IMR-90 (cell line): ENCODE results near the gene ZMYM2. TPM values are rescaled to one million over a fixed set of nuclear protein-coding genes. Genes with fewer than 3 reads are reported as not detected.

Experiments
- ATAC-seq: fragments of 200-7000 bp; cut with Tn5 transposase; 2 replicates; pipeline ENCODE4 v1.9.1; 2020; ENCODE audit warnings: low read depth, mild to moderate bottlenecking, moderate library complexity
- BruUV-seq: library from RNA; stranded (reverse); fragments of 400-500 nt; replicated peaks from 2 replicates; lab custom pipeline; 2021; lab: Mats Ljungman, UMichigan
- CTCF ChIA-PET: fragments of 300-600 bp; formaldehyde crosslinking; extraction: SDS; loops from one replicate; lab custom pipeline; 2021; ENCODE audit warnings: antibody characterized with exemption; lab: Yijun Ruan, JAX
- POLR2A ChIA-PET: fragments of 300-600 bp; sonication (Branson Sonifier 250); formaldehyde crosslinking; loops from one replicate; lab custom pipeline; 2022; ENCODE audit warnings: antibody characterized with exemption; ENCODE audit not compliant: unreplicated experiment; lab: Charles Lee
- DNase-seq: peaks from one replicate; pipeline ENCODE4 v3.0.0; 2013
- H2AFZ ChIP-seq: replicated peaks from 2 replicates; pipeline ENCODE3; 2013; ENCODE audit warnings: low read length, mild to moderate bottlenecking; ENCODE audit not compliant: poor library complexity
- H2AK5ac ChIP-seq: 2 replicates; pipeline ENCODE4 v1.6.1; 2013; ENCODE audit warnings: low read depth, low read length, inconsistent platforms
- H2AK9ac ChIP-seq: replicated peaks from 2 replicates; pipeline ENCODE3; 2013; ENCODE audit warnings: mild to moderate bottlenecking, low read depth, low read length, moderate library complexity; ENCODE audit not compliant: poor library complexity
- H2BK120ac ChIP-seq: 2 replicates; pipeline ENCODE4 v1.6.1; 2013; ENCODE audit warnings: low read depth, low read length, inconsistent platforms
- H2BK15ac ChIP-seq: 3 replicates; pipeline ENCODE4 v1.6.1; 2013; ENCODE audit warnings: low read depth, low read length, inconsistent platforms
- H2BK20ac ChIP-seq: 2 replicates; pipeline ENCODE4 v1.6.1; 2013; ENCODE audit warnings: low read depth, mild to moderate bottlenecking, inconsistent platforms, low read length, moderate library complexity
- H2BK5ac ChIP-seq: 2 replicates; pipeline ENCODE4 v1.6.1; 2013; ENCODE audit warnings: mild to moderate bottlenecking, low read depth, low read length, inconsistent platforms; ENCODE audit not compliant: poor library complexity, severe bottlenecking
- H3K14ac ChIP-seq: replicated peaks from 2 replicates; pipeline ENCODE4 v1.6.1; 2013; ENCODE audit warnings: low read depth, low read length, inconsistent platforms
- H3K18ac ChIP-seq: 2 replicates; pipeline ENCODE4 v1.6.1; 2013; ENCODE audit warnings: low read depth, low read length, control low read depth
- H3K23ac ChIP-seq: 2 replicates; pipeline ENCODE4 v1.6.1; 2013; ENCODE audit warnings: low read depth, low read length, inconsistent platforms
- H3K27ac ChIP-seq: 2 replicates; pipeline ENCODE4 v1.5.1; 2013; ENCODE audit warnings: mild to moderate bottlenecking, control low read depth, low read length; ENCODE audit not compliant: insufficient read depth
- H3K27me3 ChIP-seq: 2 replicates; pipeline ENCODE4 v1.6.1; 2013; ENCODE audit warnings: low read length; ENCODE audit not compliant: control insufficient read depth, insufficient read depth
- H3K36me3 ChIP-seq: 2 replicates; pipeline ENCODE4 v1.6.1; 2013; ENCODE audit warnings: low read length, mixed read lengths; ENCODE audit not compliant: control insufficient read depth, insufficient read depth
- H3K4ac ChIP-seq: 2 replicates; pipeline ENCODE4 v1.6.1; 2013; ENCODE audit warnings: low read depth, low read length, inconsistent platforms
- H3K4me1 ChIP-seq: 2 replicates; pipeline ENCODE4 v1.6.1; 2013; ENCODE audit warnings: low read length, mixed read lengths; ENCODE audit not compliant: control insufficient read depth, insufficient read depth
- H3K4me2 ChIP-seq: 2 replicates; pipeline ENCODE4 v1.6.1; 2013; ENCODE audit warnings: low read depth, mild to moderate bottlenecking, control low read depth, low read length, moderate library complexity
- H3K4me3 ChIP-seq: 2 replicates; pipeline ENCODE4 v1.5.1; 2013; ENCODE audit warnings: low read depth, mild to moderate bottlenecking, control low read depth, low read length, moderate library complexity; ENCODE audit not compliant: insufficient read depth
- H3K56ac ChIP-seq: 2 replicates; pipeline ENCODE4 v1.6.1; 2013; ENCODE audit warnings: low read length, inconsistent platforms; ENCODE audit not compliant: insufficient read depth; ENCODE audit errors: extremely low read depth
- H3K79me1 ChIP-seq, 2 experiments: 2 replicates each; pipeline ENCODE4 v1.6.1; 2013; ENCODE audit warnings: low read length in 2 of 2, inconsistent platforms in 1 of 2, low read depth in 1 of 2
- H3K9ac ChIP-seq: 2 replicates; pipeline ENCODE4 v1.6.1; 2013; ENCODE audit warnings: low read depth, low read length, control low read depth
- H3K9me1 ChIP-seq: 2 replicates; pipeline ENCODE4 v1.6.1; 2013; ENCODE audit warnings: low read length, inconsistent platforms; ENCODE audit not compliant: insufficient read depth
- H3K9me3 ChIP-seq: 2 replicates; pipeline ENCODE4 v1.6.1; 2013; ENCODE audit warnings: low read length; ENCODE audit not compliant: control insufficient read depth, insufficient read depth
- H4K20me1 ChIP-seq: 2 replicates; pipeline ENCODE4 v1.6.1; 2013; ENCODE audit warnings: low read length, inconsistent platforms; ENCODE audit not compliant: insufficient read depth
- H4K5ac ChIP-seq: 2 replicates; pipeline ENCODE4 v1.6.1; 2013; ENCODE audit warnings: mild to moderate bottlenecking, low read depth, low read length, control low read depth
- H4K8ac ChIP-seq, 2 experiments: 2 replicates each; pipeline ENCODE4 v1.6.1; 2013; ENCODE audit warnings: low read depth in 2 of 2, low read length in 2 of 2, control low read depth in 1 of 2, inconsistent platforms in 1 of 2
- H4K91ac ChIP-seq: 2 replicates; pipeline ENCODE4 v1.6.1; 2013; ENCODE audit warnings: low read depth, low read length, inconsistent platforms; ENCODE audit not compliant: insufficient read depth
- CHD1 ChIP-seq: IDR thresholded peaks from 2 replicates; pipeline ENCODE4 v1.6.1; 2012; ENCODE audit warnings: low read depth, low read length, improper control_type of control experiment
- RCOR1 ChIP-seq: IDR thresholded peaks from 2 replicates; pipeline ENCODE4 v1.6.1; 2012; ENCODE audit warnings: mild to moderate bottlenecking, low read length, improper control_type of control experiment; ENCODE audit not compliant: insufficient replicate concordance
- WGBS, 2 experiments: methylation state at CpG; one replicate each; pipeline versions ENCODE4 v1.1.5 to v1.1.7; 2013; ENCODE audit warnings: missing lambda C conversion rate in 2 of 2; ENCODE audit not compliant: insufficient read length in 1 of 2; ENCODE audit errors: extremely low coverage in 2 of 2; 5-methylcytosine and 5-hydroxymethylcytosine counted together
- dilution Hi-C: fragments of 300-500 bp; cut with HindIII; formaldehyde crosslinking; loops from one replicate; pipeline ENCODE4 v1.14.3; 2018; ENCODE audit warnings: low sequenced_read_pairs; ENCODE audit not compliant: unreplicated experiment
- in situ Hi-C: fragments of 300-500 bp; cut with MboI; formaldehyde crosslinking; loops from 3 replicates; pipeline ENCODE4 v1.14.3; 2019; ENCODE audit warnings: low sequenced_read_pairs, inconsistent platforms, mixed read lengths
- intact Hi-C: fragments of 100-400 bp; cut with micrococcal nuclease; formaldehyde crosslinking; loops from 2 replicates; pipeline ENCODE4 v1.10.0; 2022
- polyA plus RNA-seq, 3 experiments: library from polyadenylated mRNA; depleted of rRNA; stranded (reverse); fragments of >200 nt; gene quantifications; 2 replicates each; pipeline ENCODE4 v1.2.3, GENCODE V29; 2012; ENCODE audit warnings: low replicate concordance in 1 of 3
- total RNA-seq: library from RNA; depleted of rRNA; stranded (reverse); fragments of >200 nt; gene quantifications from 2 replicates; pipeline ENCODE4 v1.2.3, GENCODE V29; 2012
- TF ChIP-seq, protein P1 (sequence below): fragments of 150-350 bp; IDR thresholded peaks from 2 replicates; pipeline ENCODE4 v1.6.1; 2017; ENCODE audit warnings: mild to moderate bottlenecking, antibody characterized with exemption, low read length, low read depth

ZMYM2 gene
- total and polyA plus RNA-seq, 2 of the 4 experiments (the other 2 are of a cell fraction): 15.7 to 51.1 TPM

DNA sequence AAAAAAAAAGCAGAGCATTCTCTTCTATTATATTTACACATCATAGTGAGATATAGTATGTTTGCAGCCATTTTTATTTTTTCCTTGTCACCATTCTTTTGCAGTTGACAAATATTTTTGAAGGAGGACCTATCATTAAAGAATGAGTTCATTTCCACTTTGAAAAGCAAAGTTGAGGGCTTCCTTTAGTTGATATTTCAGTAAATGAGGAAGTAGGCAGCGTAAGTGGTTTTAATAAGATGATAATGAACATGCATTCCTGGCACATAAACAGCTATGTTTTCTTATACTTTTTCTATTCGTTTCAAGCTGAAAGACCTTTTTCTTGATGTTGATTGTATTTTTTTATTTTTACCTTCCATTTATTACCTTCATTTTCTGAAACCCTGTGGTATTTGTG, 66.2 kb downstream of the ZMYM2 start:
- Histone ChIP-seq H3K18ac (no peak overlapping the region), H3K9ac (no peak overlapping the region), H3K27ac (no peak overlapping the region), H3K9me3 (no peaks in the 10 kb centered on the region), H3K23ac (no peak overlapping the region), H4K8ac (no peak overlapping the region), H3K56ac (no peak overlapping the region), H4K5ac (no peak overlapping the region), H3K4ac (no peak overlapping the region), H2AK5ac (no peak overlapping the region), H2BK15ac (no peak overlapping the region), H3K36me3 (peaks cover 18% of the 10 kb centered on the region), H4K91ac (no peak overlapping the region), H3K9me1 (no peaks in the 10 kb centered on the region), H3K27me3 (no peaks in the 10 kb centered on the region), H2BK120ac (no peak overlapping the region), H3K4me3 (no peak overlapping the region), H3K4me1 (no peaks in the 10 kb centered on the region), H2BK20ac (no peak overlapping the region), H3K14ac (no peak overlapping the region), H3K4me2 (no peak overlapping the region), H2BK5ac (no peak overlapping the region), H3K79me1 (peaks cover 9 to 16% of the 10 kb centered on the region in 2 experiments; a peak in 3 of 4 replicates), H4K20me1 (peaks cover 9% of the 10 kb centered on the region; the same call in 1 of the 2 replicates), H2AK9ac (no peak overlapping the region), H2AFZ (no peak overlapping the region)
- in situ Hi-C loops (no loop called here), dilution Hi-C loops (no loop called here), intact Hi-C loops (no loop called here)
- TF ChIP-seq, protein P1, sequence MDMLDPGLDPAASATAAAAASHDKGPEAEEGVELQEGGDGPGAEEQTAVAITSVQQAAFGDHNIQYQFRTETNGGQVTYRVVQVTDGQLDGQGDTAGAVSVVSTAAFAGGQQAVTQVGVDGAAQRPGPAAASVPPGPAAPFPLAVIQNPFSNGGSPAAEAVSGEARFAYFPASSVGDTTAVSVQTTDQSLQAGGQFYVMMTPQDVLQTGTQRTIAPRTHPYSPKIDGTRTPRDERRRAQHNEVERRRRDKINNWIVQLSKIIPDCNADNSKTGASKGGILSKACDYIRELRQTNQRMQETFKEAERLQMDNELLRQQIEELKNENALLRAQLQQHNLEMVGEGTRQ: no peak
- TF ChIP-seq CHD1 (no peak), RCOR1 (no peak)
- ChIA-PET CTCF (no interaction called here), POLR2A (no interaction called here)
- ATAC-seq (no peak), DNase-seq (no peak)
- no CpG with 5 or more reads among the region's 2 CpGs for WGBS, 2 experiments
- BruUV-seq: no TSS peak
